Pancreas (tissue), 10 donors: Measurements from ENCODE around the gene BRINP3. TPM values are rescaled to one million over a fixed set of nuclear protein-coding genes. Genes with fewer than 3 reads are reported as not detected.

Experiments used
- ATAC-seq, 4 donors: fragments of 200-7000 bp; cut with Tn5 transposase; one replicate each; pipeline versions ENCODE4 v1.8.0 to v1.9.1; 2020; ENCODE audit warnings: mild to moderate bottlenecking in 4 of 4, moderate library complexity in 4 of 4
- DNase-seq, 6 donors: peaks; one replicate each; pipeline ENCODE4 v3.0.0-alpha.2; 2020
- FAIRE-seq: peaks from 2 replicates; lab custom pipeline; 2012; peaks lifted over from hg19 to GRCh38; lab: Jason Lieb, UNC
- H3K27ac ChIP-seq, 4 donors: fragments of 200-600 bp; sonication (generic); 1 replicate in 3 of 4; 2 replicates in 1 of 4; pipeline versions ENCODE4 v1.5.0 to v1.8.0; 2020
- H3K27me3 ChIP-seq, 4 donors: fragments of 200-600 bp; one replicate each; pipeline ENCODE4 v1.8.0; 2021
- H3K36me3 ChIP-seq, 3 donors: fragments of 200-600 bp; sonication (generic) in 1 of 3; one replicate each; pipeline versions ENCODE4 v1.5.0 to v1.8.0; 2020 to 2021
- H3K4me1 ChIP-seq, 3 donors: fragments of 200-600 bp; one replicate each; pipeline ENCODE4 v1.8.0; 2021
- H3K4me3 ChIP-seq, 4 donors: fragments of 200-600 bp; sonication (generic) in 2 of 4; one replicate each; pipeline versions ENCODE4 v1.5.0 to v1.8.0; 2020 to 2021
- H3K9me3 ChIP-seq, 4 donors: fragments of 200-600 bp; one replicate each; pipeline ENCODE4 v1.8.0; 2021
- CTCF ChIP-seq, 4 donors: fragments of 200-600 bp; sonication (generic) in 3 of 4; IDR thresholded peaks; one replicate each; pipeline versions ENCODE4 v1.5.0 to v1.8.0; 2021; ENCODE audit warnings: antibody characterized with exemption in 4 of 4
- WGBS, 2 donors: extraction: QIAGEN DNeasy Blood & Tissue Kit; methylation state at CpG; one replicate each; pipeline ENCODE4 v1.1.7; 2013; 5-methylcytosine and 5-hydroxymethylcytosine counted together
- intact Hi-C, 3 donors: fragments of 100-400 bp; cut with DNase I; formaldehyde crosslinking; loops; one replicate each; pipeline versions ENCODE4 v1.11.1 to v1.14.2; 2022
- polyA plus RNA-seq, 2 donors: library from polyadenylated mRNA; stranded (reverse); fragments of 200-250 nt; gene quantifications; one replicate each; pipeline ENCODE4 v1.2.3, GENCODE V29; 2013
- total RNA-seq, 6 donors: library from RNA; stranded (reverse); fragmentation: NEBNext Ultra II Directional in 4 of 6; extraction: Animal tissue kit (Norgen Biotek cat#: 25700) in 4 of 6; gene quantifications; one replicate each; pipeline versions ENCODE4 v1.2.1 to v1.2.4, GENCODE V29; 2021 to 2023
- donor health status: healthy with polysubstance abuse.
- donor health status: DM: no; HTN: no; CAD: no; lungs with moderate emphysema.
- donor health status: DM: no; HTN: no; CAD: no.
- donor health status: control.
- donor health status: control.
- donor health status: Bipolar disorder and iron deficiency.
- donor health status: DM: yes; HTN: yes; CAD: no.
- donor health status: DM: no; HTN: no; CAD: no.
- donor health status: DM: no; HTN: no; CAD: no.
- donor health status: DM: yes; HTN: yes; CAD: no.

The BRINP3 gene
- total and polyA plus RNA-seq, 8 donors, result 0.24 to 0.42 TPM; not detected in 6

DNA sequence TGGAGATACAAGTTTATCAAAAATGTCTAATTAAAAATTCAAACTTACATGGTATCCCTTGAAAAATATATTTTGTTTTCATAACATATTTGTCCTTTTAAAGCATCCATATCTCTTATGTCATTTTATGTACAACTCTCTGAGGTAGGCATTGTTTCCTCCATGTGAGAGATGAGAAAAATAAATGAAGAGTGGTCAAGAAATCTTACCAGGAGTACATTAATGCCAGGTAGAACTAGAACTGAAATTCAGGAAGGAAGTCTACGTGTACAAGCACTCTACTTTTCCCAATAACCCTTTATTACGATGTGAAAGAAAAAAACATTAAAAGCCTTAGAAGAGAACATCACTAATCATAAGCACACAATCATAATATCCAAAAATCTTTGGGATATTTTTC lies 5.6 kb downstream of the BRINP3 start:
- no peak for TF ChIP-seq CTCF (IDR thresholded peaks at IDR 0.05)
- FAIRE-seq (no peak), ATAC-seq (no peak), DNase-seq (no peak)
- H3K27me3 ChIP-seq, result peaks cover 0 to 34% (median 4%) of the 10 kb centered on the region in 4 donors
- H3K4me1 ChIP-seq, result peaks cover 0 to 9% (median 4%) of the 10 kb centered on the region in 3 donors
- WGBS, 2 donors, result 77 to 87% methylated on average over 2 of the region's 2 CpGs
- no peak overlapping the region for H3K4me3 ChIP-seq
- no peaks in the 10 kb centered on the region for H3K9me3 ChIP-seq
- H3K27ac ChIP-seq, result no peak overlapping the region
- intact Hi-C loops, result no loop called here
- H3K36me3 ChIP-seq, result no peaks in the 10 kb centered on the region

GRCh38 chr1:190464690-190465089 lies 13.0 kb downstream of the BRINP3 start:
- Histone ChIP-seq H3K4me1 (no peaks in the 10 kb centered on the region), H3K4me3 (no peak overlapping the region), H3K36me3 (no peaks in the 10 kb centered on the region), H3K9me3 (no peaks in the 10 kb centered on the region), H3K27ac (no peak overlapping the region), H3K27me3 (peaks cover 0 to under 1% (median 0%) of the 10 kb centered on the region in 4 donors)
- no peak for TF ChIP-seq CTCF (IDR thresholded peaks at IDR 0.05)
- 36 to 46% methylated on average over 2 of the region's 2 CpGs for WGBS, 2 donors
- ATAC-seq (no peak), DNase-seq (no peak), FAIRE-seq (no peak)
- intact Hi-C loops, result no loop called here

DNA sequence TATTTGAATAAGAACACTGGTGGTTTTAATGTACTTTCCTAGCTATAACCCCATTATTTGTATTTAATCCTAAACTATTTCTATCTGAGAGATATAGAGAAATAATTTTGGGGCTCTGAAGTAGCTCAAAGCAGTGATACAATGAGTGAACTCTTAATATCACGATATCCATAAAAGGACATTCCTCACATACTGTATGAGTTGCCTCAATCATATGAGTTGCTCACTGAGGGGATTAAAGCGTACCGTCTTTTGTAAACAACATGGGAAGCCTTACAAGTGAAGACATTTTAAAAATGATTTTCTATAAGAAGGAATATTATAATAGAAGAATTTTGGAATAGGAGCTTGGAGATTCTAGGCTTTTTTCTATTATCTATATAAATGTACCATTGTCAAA lies 21.5 kb downstream of the BRINP3 start:
- intact Hi-C loops, result no loop called here
- TF ChIP-seq CTCF (IDR thresholded peaks at IDR 0.05), result no peak
- no peak overlapping the region for H3K4me3 ChIP-seq
- FAIRE-seq, result no peak
- no peaks in the 10 kb centered on the region for H3K9me3 ChIP-seq
- H3K27me3 ChIP-seq, result no peaks in the 10 kb centered on the region
- H3K4me1 ChIP-seq, result no peaks in the 10 kb centered on the region
- no peak overlapping the region for H3K27ac ChIP-seq
- H3K36me3 ChIP-seq, result no peaks in the 10 kb centered on the region
- DNase-seq, result no peak
- 70 to 87% methylated on average over 3 of the region's 3 CpGs for WGBS, 2 donors
- no peak for ATAC-seq

GRCh38 chr1:190455631-190456030 lies 22.0 kb downstream of the BRINP3 start:
- Histone ChIP-seq H3K9me3 (no peaks in the 10 kb centered on the region), H3K27ac (no peak overlapping the region), H3K4me3 (no peak overlapping the region), H3K27me3 (no peaks in the 10 kb centered on the region), H3K4me1 (no peaks in the 10 kb centered on the region), H3K36me3 (no peaks in the 10 kb centered on the region)
- ATAC-seq (no peak), FAIRE-seq (no peak), DNase-seq (no peak)
- WGBS, 2 donors, result 34 to 42% methylated on average over 1 of the region's 1 CpG
- intact Hi-C loops, result no loop called here
- TF ChIP-seq CTCF (IDR thresholded peaks at IDR 0.05), result no peak

DNA sequence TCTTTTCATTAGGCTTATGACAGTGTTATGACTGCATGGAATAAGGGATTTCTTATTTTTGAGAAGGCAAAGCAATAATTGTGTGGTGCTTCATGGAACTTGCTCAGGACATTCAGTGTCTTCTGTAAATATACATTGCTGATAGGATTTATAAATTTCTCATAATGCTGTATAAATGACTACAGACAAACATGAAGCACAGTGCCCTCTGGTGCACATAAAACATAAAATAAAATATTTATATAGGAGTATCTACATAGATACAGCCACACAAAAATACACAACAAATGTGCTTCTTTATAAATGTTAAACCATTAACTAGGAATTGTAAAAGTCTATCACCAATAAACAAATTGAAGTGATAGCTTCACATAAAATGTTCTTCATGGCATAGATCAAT lies 24.1 kb downstream of the BRINP3 start:
- no peaks in the 10 kb centered on the region for H3K27me3 ChIP-seq
- no peaks in the 10 kb centered on the region for H3K9me3 ChIP-seq
- no peak overlapping the region for H3K27ac ChIP-seq
- H3K36me3 ChIP-seq, result no peaks in the 10 kb centered on the region
- FAIRE-seq (no peak), ATAC-seq (no peak), DNase-seq (no peak)
- no peak for TF ChIP-seq CTCF (IDR thresholded peaks at IDR 0.05)
- H3K4me3 ChIP-seq, result no peak overlapping the region
- no peaks in the 10 kb centered on the region for H3K4me1 ChIP-seq
- intact Hi-C loops, result no loop called here
